Measurements from ENCODE around the gene AKT1.

GRCh38 chr14:104792945-104793702 lies 2.4 kb downstream of the AKT1 start:
- TF ChIP-seq CTCF (IDR thresholded peaks at IDR 0.05) (no peak), POLR2A (IDR thresholded peaks at IDR 0.05) (no peak)
